HepG2 (cell line): Measurements from ENCODE around the gene MPP3. TPM values are rescaled to one million over a fixed set of nuclear protein-coding genes. Genes with fewer than 3 reads are reported as not detected.

ENCODE experiments used
- ATAC-seq: fragments of 200-7000 bp; cut with Tn5 transposase; 3 replicates; pipeline ENCODE4 v1.9.1; 2020; ENCODE audit warnings: mild to moderate bottlenecking, moderate library complexity
- BruUV-seq: library from RNA; stranded (reverse); fragments of 400-500 nt; replicated peaks from 2 replicates; lab custom pipeline; 2021; lab: Mats Ljungman, UMichigan
- CTCF ChIA-PET: fragments of 300-600 bp; formaldehyde crosslinking; extraction: SDS; loops from one replicate; lab custom pipeline; 2021; ENCODE audit warnings: low total read pairs, inconsistent platforms, low intra/inter-chr PET ratio; lab: Yijun Ruan, JAX
- POLR2A ChIA-PET: fragments of 350-600 bp; sonication (Branson Sonifier 250); formaldehyde crosslinking; loops from one replicate; lab custom pipeline; 2020; ENCODE audit warnings: antibody characterized with exemption, inconsistent platforms; lab: Yijun Ruan, JAX
- DNase-seq: peaks from one replicate; pipeline ENCODE4 v3.0.0-alpha.2; 2015; ENCODE audit warnings: low spot score
- FAIRE-seq: peaks from 3 replicates; lab custom pipeline; 2011; peaks lifted over from hg19 to GRCh38; lab: Jason Lieb, UNC
- H2AFZ ChIP-seq: one replicate; pipeline ENCODE4 v1.6.1; 2011; ENCODE audit warnings: low read length, inconsistent platforms
- H3K27ac ChIP-seq: fragments of 300-600 bp; 3 replicates; pipeline ENCODE4 v1.8.0; 2011; ENCODE audit warnings: mixed run types, mild to moderate bottlenecking, mixed read lengths, low read length, inconsistent platforms; ENCODE audit not compliant: insufficient read depth; ENCODE audit errors: extremely low read length
- H3K27me3 ChIP-seq, 2 experiments: fragments of 200-600 bp in 1 of 2; 2 replicates in 1 of 2; 3 replicates in 1 of 2; pipeline versions ENCODE4 v1.6.0 to v1.8.0; 2011; ENCODE audit warnings: low read length in 2 of 2, mild to moderate bottlenecking in 2 of 2, moderate library complexity in 2 of 2, inconsistent platforms in 1 of 2; ENCODE audit not compliant: insufficient read depth in 2 of 2, control insufficient read depth in 1 of 2
- H3K36me3 ChIP-seq, 2 experiments: fragments of 200-600 bp in 1 of 2; replicated peaks in 1 of 2; 2 replicates in 1 of 2; 3 replicates in 1 of 2; pipeline versions ENCODE4 v1.5.1 to v1.8.0; 2011; ENCODE audit warnings: low read length in 2 of 2, inconsistent platforms in 1 of 2; ENCODE audit not compliant: insufficient read depth in 2 of 2, control insufficient read depth in 1 of 2
- H3K4me1 ChIP-seq: 2 replicates; pipeline ENCODE4 v1.5.1; 2012; ENCODE audit warnings: low read length, inconsistent platforms; ENCODE audit not compliant: insufficient read depth
- H3K4me2 ChIP-seq: 2 replicates; pipeline ENCODE4 v1.6.0; 2011; ENCODE audit warnings: low read depth, low read length, inconsistent platforms
- H3K4me3 ChIP-seq, 3 experiments: fragments of 200-600 bp in 1 of 3; sonication (generic), shearing (Covaris generic) in 1 of 3; replicated peaks in 1 of 3; 2 replicates each; pipeline ENCODE4 v1.5.1; 2011 to 2016; ENCODE audit warnings: low read length in 3 of 3, inconsistent platforms in 2 of 3, low read depth in 2 of 3, mild to moderate bottlenecking in 2 of 3, control low read depth in 1 of 3, mixed read lengths in 1 of 3; ENCODE audit not compliant: insufficient read depth in 1 of 3
- H3K79me2 ChIP-seq: one replicate; pipeline ENCODE4 v1.6.1; 2011; ENCODE audit warnings: low read length, inconsistent platforms; ENCODE audit not compliant: insufficient read depth
- H3K9ac ChIP-seq: 2 replicates; pipeline ENCODE4 v1.6.0; 2011; ENCODE audit warnings: mild to moderate bottlenecking, low read depth, low read length, inconsistent platforms; ENCODE audit not compliant: insufficient read depth
- H3K9me3 ChIP-seq: 2 replicates; pipeline ENCODE4 v1.5.1; 2012; ENCODE audit warnings: mild to moderate bottlenecking, low read length
- H4K20me1 ChIP-seq: 2 replicates; pipeline ENCODE4 v1.6.0; 2011; ENCODE audit warnings: inconsistent platforms, mild to moderate bottlenecking, low read length, moderate library complexity; ENCODE audit not compliant: insufficient read depth
- CC2D1A ChIP-seq: sonication (generic); formaldehyde crosslinking; IDR thresholded peaks from 2 replicates; pipeline ENCODE4 v1.8.1; 2023; ENCODE audit warnings: mild to moderate bottlenecking, missing genetic modification reagents
- CENPX ChIP-seq: sonication (generic); formaldehyde crosslinking; IDR thresholded peaks from 2 replicates; pipeline ENCODE4 v1.9.0; 2021; ENCODE audit warnings: mild to moderate bottlenecking, missing genetic modification reagents, moderate library complexity
- MTF2 ChIP-seq: sonication (generic); formaldehyde crosslinking; IDR thresholded peaks from 2 replicates; pipeline ENCODE4 v1.5.0; 2020; ENCODE audit warnings: missing genetic modification reagents, borderline replicate concordance
- SPEN ChIP-seq: sonication (generic); formaldehyde crosslinking; IDR thresholded peaks from 2 replicates; pipeline ENCODE4 v1.5.1; 2020; ENCODE audit warnings: low read depth, mild to moderate bottlenecking, missing genetic modification reagents
- XBP1 ChIP-seq: sonication (generic); formaldehyde crosslinking; IDR thresholded peaks from 2 replicates; pipeline ENCODE4 v1.5.0; 2020; ENCODE audit warnings: missing genetic modification reagents
- ZNF263 ChIP-seq: sonication (generic); formaldehyde crosslinking; IDR thresholded peaks from 2 replicates; pipeline ENCODE4 v1.4.0; 2020; ENCODE audit warnings: missing genetic modification reagents
- ZNF780A ChIP-seq: sonication (generic); formaldehyde crosslinking; IDR thresholded peaks from 2 replicates; pipeline ENCODE4 v1.8.0; 2022; ENCODE audit warnings: mild to moderate bottlenecking, missing genetic modification reagents, moderate library complexity
- WGBS: methylation state at CpG from one replicate; pipeline ENCODE4 v1.1.6; 2017; ENCODE audit warnings: low lambda C conversion rate; 5-methylcytosine and 5-hydroxymethylcytosine counted together
- in situ Hi-C: cut with HindIII; loops from 2 replicates; pipeline ENCODE4 v1.10.0; 2017; ENCODE audit warnings: low pct_unique_long_range_greater_than_20kb; ENCODE audit not compliant: extremely low pct_ligation_motif_present
- intact Hi-C: fragments of 100-400 bp; cut with micrococcal nuclease; formaldehyde crosslinking; loops from one replicate; pipeline ENCODE4 v1.10.0; 2022; ENCODE audit not compliant: unreplicated experiment
- polyA plus RNA-seq, 8 experiments: library from polyadenylated mRNA; depleted of rRNA in 3 of 8; stranded (reverse) in 7 of 8; unstranded in 1 of 8; fragments of >200 nt; fragmentation: Illumina TruSeq in 4 of 8; extraction: Trizol in 4 of 8; gene quantifications; 2 replicates each; pipeline versions ENCODE4 v1.2.1 to v1.2.3, GENCODE V29; 2011 to 2016; ENCODE audit warnings: low read depth in 4 of 8, missing spikeins in 1 of 8, mixed read lengths in 1 of 8; ENCODE audit not compliant: insufficient read depth in 1 of 8
- total RNA-seq, 5 experiments: library from RNA; depleted of rRNA; stranded (reverse); fragments of >200 nt; fragmentation: Illumina TruSeq; extraction: Trizol; gene quantifications; 2 replicates each; pipeline ENCODE4 v1.2.3, GENCODE V29; 2016; ENCODE audit warnings: low read depth in 1 of 5
- TF ChIP-seq, protein P1 (sequence below): sonication (generic); formaldehyde crosslinking; IDR thresholded peaks from 2 replicates; pipeline ENCODE4 v1.4.0; 2020; ENCODE audit warnings: missing genetic modification reagents, borderline replicate concordance
- TF ChIP-seq, protein P2 (sequence below): sonication (generic); formaldehyde crosslinking; IDR thresholded peaks from 2 replicates; pipeline ENCODE4 v1.4.0; 2020; ENCODE audit warnings: missing genetic modification reagents, mild to moderate bottlenecking, borderline replicate concordance
- TF ChIP-seq, protein P3 (sequence below): sonication (generic); formaldehyde crosslinking; IDR thresholded peaks from 2 replicates; pipeline ENCODE4 v1.5.1; 2020; ENCODE audit warnings: missing genetic modification reagents, mild to moderate bottlenecking, borderline replicate concordance

MPP3 gene
- total and polyA plus RNA-seq, 2 of the 13 experiments (the other 11 are each of a cell fraction or from before 2014, with no cell fraction given): 0.91 to 1.8 TPM

DNA sequence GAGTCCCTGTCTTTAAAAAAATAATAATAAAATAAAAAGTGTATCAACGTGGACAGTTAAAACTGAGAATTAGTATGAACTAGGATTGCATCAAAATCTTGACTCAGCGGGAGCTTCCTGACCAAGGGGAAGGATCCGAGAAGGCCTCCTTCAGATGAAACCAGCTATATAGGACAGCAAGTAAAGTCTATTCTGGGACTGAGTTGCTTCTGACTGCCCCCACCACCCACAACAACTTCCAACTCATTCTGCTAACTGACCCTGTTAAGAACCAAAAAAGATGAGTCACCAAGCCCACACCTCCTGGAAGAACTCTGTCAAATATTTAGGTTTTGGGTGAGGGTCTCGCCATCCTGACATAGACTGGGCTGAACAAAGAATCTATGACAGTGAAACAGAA, 24.9 kb downstream of the MPP3 start:
- Histone ChIP-seq H2AFZ (no peak overlapping the region), H3K4me1 (peaks cover 11% of the 10 kb centered on the region), H3K4me2 (no peak overlapping the region), H3K27ac (no peak overlapping the region), H4K20me1 (no peaks in the 10 kb centered on the region), H3K9me3 (no peaks in the 10 kb centered on the region), H3K27me3 (0 out of 5 replicates have a peak, but pooled peaks cover 0 to 3% of the 10 kb centered on the region in 2 experiments), H3K36me3 (no peaks in the 10 kb centered on the region), H3K9ac (no peak overlapping the region), H3K4me3 (no peak overlapping the region), H3K79me2 (no peaks in the 10 kb centered on the region)
- ATAC-seq (no peak), DNase-seq (no peak), FAIRE-seq (no peak)
- TF ChIP-seq, protein P1, sequence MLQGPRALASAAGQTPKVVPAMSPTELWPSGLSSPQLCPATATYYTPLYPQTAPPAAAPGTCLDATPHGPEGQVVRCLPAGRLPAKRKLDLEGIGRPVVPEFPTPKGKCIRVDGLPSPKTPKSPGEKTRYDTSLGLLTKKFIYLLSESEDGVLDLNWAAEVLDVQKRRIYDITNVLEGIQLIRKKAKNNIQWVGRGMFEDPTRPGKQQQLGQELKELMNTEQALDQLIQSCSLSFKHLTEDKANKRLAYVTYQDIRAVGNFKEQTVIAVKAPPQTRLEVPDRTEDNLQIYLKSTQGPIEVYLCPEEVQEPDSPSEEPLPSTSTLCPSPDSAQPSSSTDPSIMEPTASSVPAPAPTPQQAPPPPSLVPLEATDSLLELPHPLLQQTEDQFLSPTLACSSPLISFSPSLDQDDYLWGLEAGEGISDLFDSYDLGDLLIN (CRISPR knock-in tag): no peak
- no peak for TF ChIP-seq MTF2 (CRISPR knock-in tag)
- no peak for TF ChIP-seq CENPX (CRISPR knock-in tag)
- no peak for TF ChIP-seq CC2D1A
- TF ChIP-seq, protein P2, sequence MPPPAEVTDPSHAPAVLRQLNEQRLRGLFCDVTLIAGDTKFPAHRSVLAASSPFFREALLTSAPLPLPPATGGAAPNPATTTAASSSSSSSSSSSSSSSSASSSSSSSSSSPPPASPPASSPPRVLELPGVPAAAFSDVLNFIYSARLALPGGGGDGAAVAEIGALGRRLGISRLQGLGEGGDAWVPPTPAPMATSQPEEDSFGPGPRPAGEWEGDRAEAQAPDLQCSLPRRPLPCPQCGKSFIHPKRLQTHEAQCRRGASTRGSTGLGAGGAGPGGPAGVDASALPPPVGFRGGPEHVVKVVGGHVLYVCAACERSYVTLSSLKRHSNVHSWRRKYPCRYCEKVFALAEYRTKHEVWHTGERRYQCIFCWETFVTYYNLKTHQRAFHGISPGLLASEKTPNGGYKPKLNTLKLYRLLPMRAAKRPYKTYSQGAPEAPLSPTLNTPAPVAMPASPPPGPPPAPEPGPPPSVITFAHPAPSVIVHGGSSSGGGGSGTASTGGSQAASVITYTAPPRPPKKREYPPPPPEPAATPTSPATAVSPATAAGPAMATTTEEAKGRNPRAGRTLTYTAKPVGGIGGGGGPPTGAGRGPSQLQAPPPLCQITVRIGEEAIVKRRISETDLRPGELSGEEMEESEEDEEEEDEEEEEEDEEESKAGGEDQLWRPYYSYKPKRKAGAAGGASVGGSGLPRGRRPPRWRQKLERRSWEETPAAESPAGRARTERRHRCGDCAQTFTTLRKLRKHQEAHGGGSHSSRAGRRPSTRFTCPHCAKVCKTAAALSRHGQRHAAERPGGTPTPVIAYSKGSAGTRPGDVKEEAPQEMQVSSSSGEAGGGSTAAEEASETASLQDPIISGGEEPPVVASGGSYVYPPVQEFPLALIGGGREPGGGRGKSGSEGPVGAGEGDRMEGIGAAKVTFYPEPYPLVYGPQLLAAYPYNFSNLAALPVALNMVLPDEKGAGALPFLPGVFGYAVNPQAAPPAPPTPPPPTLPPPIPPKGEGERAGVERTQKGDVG (CRISPR knock-in tag): no peak
- no peak for TF ChIP-seq ZNF263
- no peak for TF ChIP-seq SPEN (CRISPR knock-in tag)
- TF ChIP-seq XBP1 (CRISPR knock-in tag): no peak
- TF ChIP-seq, protein P3, sequence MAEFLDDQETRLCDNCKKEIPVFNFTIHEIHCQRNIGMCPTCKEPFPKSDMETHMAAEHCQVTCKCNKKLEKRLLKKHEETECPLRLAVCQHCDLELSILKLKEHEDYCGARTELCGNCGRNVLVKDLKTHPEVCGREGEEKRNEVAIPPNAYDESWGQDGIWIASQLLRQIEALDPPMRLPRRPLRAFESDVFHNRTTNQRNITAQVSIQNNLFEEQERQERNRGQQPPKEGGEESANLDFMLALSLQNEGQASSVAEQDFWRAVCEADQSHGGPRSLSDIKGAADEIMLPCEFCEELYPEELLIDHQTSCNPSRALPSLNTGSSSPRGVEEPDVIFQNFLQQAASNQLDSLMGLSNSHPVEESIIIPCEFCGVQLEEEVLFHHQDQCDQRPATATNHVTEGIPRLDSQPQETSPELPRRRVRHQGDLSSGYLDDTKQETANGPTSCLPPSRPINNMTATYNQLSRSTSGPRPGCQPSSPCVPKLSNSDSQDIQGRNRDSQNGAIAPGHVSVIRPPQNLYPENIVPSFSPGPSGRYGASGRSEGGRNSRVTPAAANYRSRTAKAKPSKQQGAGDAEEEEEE (CRISPR knock-in tag): no peak
- TF ChIP-seq ZNF780A (CRISPR knock-in tag): no peak
- 82% methylated on average over 4 of the region's 4 CpGs for WGBS
- ChIA-PET CTCF (no interaction called here), POLR2A (no interaction called here)
- no TSS peak for BruUV-seq
- in situ Hi-C loops (no loop called here), intact Hi-C loops (no loop called here)
